Vagina (tissue), 2 donors: Measurements from ENCODE around the gene STAB1.

Source experiments
- POLR2A ChIP-seq, 2 donors: fragments of 450-650 bp; IDR thresholded peaks; one replicate each; pipeline ENCODE4 v1.6.1; 2017; ENCODE audit warnings: antibody characterized with exemption in 2 of 2, mild to moderate bottlenecking in 2 of 2, moderate library complexity in 2 of 2
- POLR2AphosphoS5 ChIP-seq, 2 donors: sonication (generic); formaldehyde crosslinking; IDR thresholded peaks; one replicate each; pipeline ENCODE4 v1.9.0; 2017; ENCODE audit warnings: antibody characterized with exemption in 2 of 2, mild to moderate bottlenecking in 2 of 2, low read depth in 1 of 2; ENCODE audit not compliant: insufficient read depth in 1 of 2
- TF ChIP-seq, protein P1 (sequence below), 3 experiments: fragments of 450-650 bp in 2 of 3; fragments of 200-600 bp in 1 of 3; sonication (generic) in 1 of 3; IDR thresholded peaks; one replicate each; pipeline ENCODE4 v1.5.1; 2017 to 2019; ENCODE audit warnings: antibody characterized with exemption in 3 of 3, mild to moderate bottlenecking in 2 of 3, moderate library complexity in 2 of 3

DNA sequence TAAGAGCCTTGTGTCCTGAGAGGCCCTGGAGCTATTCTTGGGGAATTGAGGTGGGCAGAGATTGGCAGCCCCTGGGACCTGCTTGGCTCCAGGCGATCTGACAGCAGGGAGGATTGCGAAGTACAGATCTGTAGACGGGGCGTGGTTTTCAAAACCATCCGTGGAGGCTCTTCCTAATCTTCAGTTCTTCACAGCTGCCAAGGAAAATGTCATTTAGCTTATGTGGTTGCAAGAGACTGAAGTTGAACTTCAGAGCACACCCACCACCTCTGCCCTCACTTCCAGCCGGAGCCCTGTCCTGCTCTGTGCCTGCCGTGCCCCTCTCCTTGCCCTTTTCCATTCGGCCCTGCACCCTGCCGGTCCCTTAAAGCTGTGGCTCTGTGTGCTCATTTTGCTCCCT lies 26.8 kb upstream of the STAB1 start:
- TF ChIP-seq, protein P1, sequence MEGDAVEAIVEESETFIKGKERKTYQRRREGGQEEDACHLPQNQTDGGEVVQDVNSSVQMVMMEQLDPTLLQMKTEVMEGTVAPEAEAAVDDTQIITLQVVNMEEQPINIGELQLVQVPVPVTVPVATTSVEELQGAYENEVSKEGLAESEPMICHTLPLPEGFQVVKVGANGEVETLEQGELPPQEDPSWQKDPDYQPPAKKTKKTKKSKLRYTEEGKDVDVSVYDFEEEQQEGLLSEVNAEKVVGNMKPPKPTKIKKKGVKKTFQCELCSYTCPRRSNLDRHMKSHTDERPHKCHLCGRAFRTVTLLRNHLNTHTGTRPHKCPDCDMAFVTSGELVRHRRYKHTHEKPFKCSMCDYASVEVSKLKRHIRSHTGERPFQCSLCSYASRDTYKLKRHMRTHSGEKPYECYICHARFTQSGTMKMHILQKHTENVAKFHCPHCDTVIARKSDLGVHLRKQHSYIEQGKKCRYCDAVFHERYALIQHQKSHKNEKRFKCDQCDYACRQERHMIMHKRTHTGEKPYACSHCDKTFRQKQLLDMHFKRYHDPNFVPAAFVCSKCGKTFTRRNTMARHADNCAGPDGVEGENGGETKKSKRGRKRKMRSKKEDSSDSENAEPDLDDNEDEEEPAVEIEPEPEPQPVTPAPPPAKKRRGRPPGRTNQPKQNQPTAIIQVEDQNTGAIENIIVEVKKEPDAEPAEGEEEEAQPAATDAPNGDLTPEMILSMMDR (IDR thresholded peaks at IDR 0.05): no peak
- TF ChIP-seq POLR2A (IDR thresholded peaks at IDR 0.05) (no peak), POLR2AphosphoS5 (IDR thresholded peaks at IDR 0.05; ENCODE audit: insufficient read depth in 1 of 2, low read depth in 1 of 2) (no peak)
